ENCODE data around the gene DEGS1. TPM values are rescaled to one million over a fixed set of nuclear protein-coding genes. Genes with fewer than 3 reads are reported as not detected.

The DEGS1 gene
- total and polyA plus RNA-seq, 2 experiments from 2014 or later = 45.7 to 67.9 TPM

DNA sequence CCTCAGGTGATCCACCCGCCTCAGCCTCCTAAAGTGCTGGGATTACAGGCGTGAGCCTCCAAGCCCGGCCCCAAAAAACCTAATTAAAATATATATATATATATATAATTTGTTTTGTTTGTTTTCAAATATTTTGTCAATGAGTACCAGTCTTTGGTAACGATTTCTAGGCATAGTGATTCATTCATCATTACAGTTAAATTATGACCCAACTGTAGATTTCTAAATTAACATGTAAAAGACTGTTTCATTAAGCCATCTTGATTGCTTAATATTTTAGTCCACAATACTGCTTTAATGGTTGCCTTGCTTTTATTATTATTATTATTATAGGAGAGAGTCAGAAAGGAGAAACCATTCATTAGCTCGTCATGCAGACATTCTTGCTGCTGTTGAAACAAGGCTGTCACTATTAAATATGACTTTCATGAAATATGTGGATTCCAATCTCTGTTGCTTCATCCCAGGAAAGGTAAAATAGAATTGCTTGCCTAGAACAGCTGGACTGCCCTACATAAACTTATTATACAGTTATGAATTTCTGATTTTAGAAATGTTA is 49.2 kb upstream of the DEGS1 start (continued):
- TF ChIP-seq ZNF462 (CRISPR knock-in tag; IDR thresholded peaks at IDR 0.05) (no peak), ZNF114 (CRISPR knock-in tag; IDR thresholded peaks at IDR 0.05) (no peak), EZH2 (IDR thresholded peaks at IDR 0.05; ENCODE audit: low read depth, unreplicated experiment) (no peak), EZH2phosphoT487 (IDR thresholded peaks at IDR 0.05; ENCODE audit: unreplicated experiment) (no peak), CREB1 (CRISPR knock-in tag; IDR thresholded peaks at IDR 0.05; ENCODE audit: low read depth) (no peak)
- TF ChIP-seq, protein P1, sequence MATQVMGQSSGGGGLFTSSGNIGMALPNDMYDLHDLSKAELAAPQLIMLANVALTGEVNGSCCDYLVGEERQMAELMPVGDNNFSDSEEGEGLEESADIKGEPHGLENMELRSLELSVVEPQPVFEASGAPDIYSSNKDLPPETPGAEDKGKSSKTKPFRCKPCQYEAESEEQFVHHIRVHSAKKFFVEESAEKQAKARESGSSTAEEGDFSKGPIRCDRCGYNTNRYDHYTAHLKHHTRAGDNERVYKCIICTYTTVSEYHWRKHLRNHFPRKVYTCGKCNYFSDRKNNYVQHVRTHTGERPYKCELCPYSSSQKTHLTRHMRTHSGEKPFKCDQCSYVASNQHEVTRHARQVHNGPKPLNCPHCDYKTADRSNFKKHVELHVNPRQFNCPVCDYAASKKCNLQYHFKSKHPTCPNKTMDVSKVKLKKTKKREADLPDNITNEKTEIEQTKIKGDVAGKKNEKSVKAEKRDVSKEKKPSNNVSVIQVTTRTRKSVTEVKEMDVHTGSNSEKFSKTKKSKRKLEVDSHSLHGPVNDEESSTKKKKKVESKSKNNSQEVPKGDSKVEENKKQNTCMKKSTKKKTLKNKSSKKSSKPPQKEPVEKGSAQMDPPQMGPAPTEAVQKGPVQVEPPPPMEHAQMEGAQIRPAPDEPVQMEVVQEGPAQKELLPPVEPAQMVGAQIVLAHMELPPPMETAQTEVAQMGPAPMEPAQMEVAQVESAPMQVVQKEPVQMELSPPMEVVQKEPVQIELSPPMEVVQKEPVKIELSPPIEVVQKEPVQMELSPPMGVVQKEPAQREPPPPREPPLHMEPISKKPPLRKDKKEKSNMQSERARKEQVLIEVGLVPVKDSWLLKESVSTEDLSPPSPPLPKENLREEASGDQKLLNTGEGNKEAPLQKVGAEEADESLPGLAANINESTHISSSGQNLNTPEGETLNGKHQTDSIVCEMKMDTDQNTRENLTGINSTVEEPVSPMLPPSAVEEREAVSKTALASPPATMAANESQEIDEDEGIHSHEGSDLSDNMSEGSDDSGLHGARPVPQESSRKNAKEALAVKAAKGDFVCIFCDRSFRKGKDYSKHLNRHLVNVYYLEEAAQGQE (IDR thresholded peaks at IDR 0.05; ENCODE audit: unreplicated experiment) = no peak

Measured in GM23338 (cell line).